Transverse colon (tissue), 3 donors: ENCODE results near the gene MELK.

ENCODE experiments used
- EP300 ChIP-seq: sonication (generic); formaldehyde crosslinking; IDR thresholded peaks from one replicate; pipeline ENCODE4 v1.6.1; 2017; ENCODE audit warnings: antibody characterized with exemption, low read depth
- POLR2A ChIP-seq: fragments of 450-650 bp; IDR thresholded peaks from one replicate; pipeline ENCODE4 v1.6.1; 2016; ENCODE audit warnings: antibody characterized with exemption, mild to moderate bottlenecking, moderate library complexity
- TF ChIP-seq, protein P1 (sequence below), 5 experiments: fragments of 200-600 bp in 3 of 5; fragments of 450-650 bp in 2 of 5; sonication (generic) in 3 of 5; IDR thresholded peaks; 1 replicate in 2 of 5; 2 replicates in 3 of 5; pipeline ENCODE4 v1.5.1; 2016 to 2017; ENCODE audit warnings: antibody characterized with exemption in 5 of 5, inconsistent platforms in 3 of 5, mild to moderate bottlenecking in 2 of 5, moderate library complexity in 1 of 5

DNA sequence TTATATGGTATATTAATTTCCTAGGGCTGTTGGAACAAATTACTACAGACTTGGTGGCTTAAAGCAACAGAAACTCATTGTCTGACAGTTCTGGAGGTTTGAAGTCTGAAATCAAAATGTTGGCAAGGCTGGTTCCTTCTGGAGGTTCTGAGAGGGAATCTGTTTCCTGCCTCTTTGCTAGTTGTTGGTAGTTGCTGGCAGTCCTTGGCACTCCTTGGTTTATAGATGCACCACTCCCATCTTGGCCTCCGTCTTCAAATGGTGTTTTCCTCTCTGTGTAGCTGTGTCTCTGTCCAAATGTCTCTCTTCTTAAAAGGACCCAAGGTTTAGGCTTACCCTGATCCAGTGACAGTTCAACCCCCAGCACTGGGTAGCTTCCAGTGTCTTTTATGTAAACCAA is 17.5 kb downstream of the MELK start:
- TF ChIP-seq, protein P1, sequence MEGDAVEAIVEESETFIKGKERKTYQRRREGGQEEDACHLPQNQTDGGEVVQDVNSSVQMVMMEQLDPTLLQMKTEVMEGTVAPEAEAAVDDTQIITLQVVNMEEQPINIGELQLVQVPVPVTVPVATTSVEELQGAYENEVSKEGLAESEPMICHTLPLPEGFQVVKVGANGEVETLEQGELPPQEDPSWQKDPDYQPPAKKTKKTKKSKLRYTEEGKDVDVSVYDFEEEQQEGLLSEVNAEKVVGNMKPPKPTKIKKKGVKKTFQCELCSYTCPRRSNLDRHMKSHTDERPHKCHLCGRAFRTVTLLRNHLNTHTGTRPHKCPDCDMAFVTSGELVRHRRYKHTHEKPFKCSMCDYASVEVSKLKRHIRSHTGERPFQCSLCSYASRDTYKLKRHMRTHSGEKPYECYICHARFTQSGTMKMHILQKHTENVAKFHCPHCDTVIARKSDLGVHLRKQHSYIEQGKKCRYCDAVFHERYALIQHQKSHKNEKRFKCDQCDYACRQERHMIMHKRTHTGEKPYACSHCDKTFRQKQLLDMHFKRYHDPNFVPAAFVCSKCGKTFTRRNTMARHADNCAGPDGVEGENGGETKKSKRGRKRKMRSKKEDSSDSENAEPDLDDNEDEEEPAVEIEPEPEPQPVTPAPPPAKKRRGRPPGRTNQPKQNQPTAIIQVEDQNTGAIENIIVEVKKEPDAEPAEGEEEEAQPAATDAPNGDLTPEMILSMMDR (IDR thresholded peaks at IDR 0.05), result no peak
- no peak for TF ChIP-seq POLR2A
- TF ChIP-seq EP300, result no peak
